Measurements from ENCODE around the gene TBCE.

- TF ChIP-seq CTCF (IDR thresholded peaks at IDR 0.05) (no peak), EP300 (IDR thresholded peaks at IDR 0.05) (no peak)
These were observed 36.4 kb downstream of the TBCE start for GRCh38 chr1:235403593-235403992.
